Neural progenitor cell (in vitro differentiated cells): ENCODE measurements around the gene DDOST.
A peak's percentile ranks its signal among the peaks of the same experiment; 100 is the strongest.

ENCODE experiments used
- EZH2 ChIP-seq: fragments of 200-600 bp; sonication (generic); IDR thresholded peaks from 2 replicates; pipeline ENCODE4 v1.6.1; 2017; ENCODE audit warnings: antibody characterized with exemption, mild to moderate bottlenecking, moderate library complexity
- EZH2phosphoT487 ChIP-seq: fragments of 200-600 bp; sonication (generic); IDR thresholded peaks from 2 replicates; pipeline ENCODE4 v1.6.1; 2017; ENCODE audit warnings: antibody characterized with exemption
- TF ChIP-seq, protein P1 (sequence below): fragments of 200-600 bp; sonication (generic); IDR thresholded peaks from 2 replicates; pipeline ENCODE4 v1.5.1; 2017; ENCODE audit warnings: antibody characterized with exemption, mild to moderate bottlenecking

GRCh38 chr1:20663365-20663764 is 2.2 kb upstream of the DDOST start:
- TF ChIP-seq EZH2, result no peak
- TF ChIP-seq, protein P1, sequence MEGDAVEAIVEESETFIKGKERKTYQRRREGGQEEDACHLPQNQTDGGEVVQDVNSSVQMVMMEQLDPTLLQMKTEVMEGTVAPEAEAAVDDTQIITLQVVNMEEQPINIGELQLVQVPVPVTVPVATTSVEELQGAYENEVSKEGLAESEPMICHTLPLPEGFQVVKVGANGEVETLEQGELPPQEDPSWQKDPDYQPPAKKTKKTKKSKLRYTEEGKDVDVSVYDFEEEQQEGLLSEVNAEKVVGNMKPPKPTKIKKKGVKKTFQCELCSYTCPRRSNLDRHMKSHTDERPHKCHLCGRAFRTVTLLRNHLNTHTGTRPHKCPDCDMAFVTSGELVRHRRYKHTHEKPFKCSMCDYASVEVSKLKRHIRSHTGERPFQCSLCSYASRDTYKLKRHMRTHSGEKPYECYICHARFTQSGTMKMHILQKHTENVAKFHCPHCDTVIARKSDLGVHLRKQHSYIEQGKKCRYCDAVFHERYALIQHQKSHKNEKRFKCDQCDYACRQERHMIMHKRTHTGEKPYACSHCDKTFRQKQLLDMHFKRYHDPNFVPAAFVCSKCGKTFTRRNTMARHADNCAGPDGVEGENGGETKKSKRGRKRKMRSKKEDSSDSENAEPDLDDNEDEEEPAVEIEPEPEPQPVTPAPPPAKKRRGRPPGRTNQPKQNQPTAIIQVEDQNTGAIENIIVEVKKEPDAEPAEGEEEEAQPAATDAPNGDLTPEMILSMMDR, result peak; percentile 15
- no peak for TF ChIP-seq EZH2phosphoT487
